GM19351 (cell line): ENCODE results near the gene C10orf67.
"Not testable (repeated sequence)": the region's sequence is repeated elsewhere in the genome, so short reads cannot be mapped to it uniquely, and the experiment has no call there.

Experiments
- ATAC-seq: cut with Tn5 transposase; IDR thresholded peaks from one replicate; pipeline ENCODE4 v1.9.1; 2021; ENCODE audit warnings: mild to moderate bottlenecking, moderate library complexity; ENCODE audit not compliant: unreplicated experiment

The C10orf67 gene

DNA sequence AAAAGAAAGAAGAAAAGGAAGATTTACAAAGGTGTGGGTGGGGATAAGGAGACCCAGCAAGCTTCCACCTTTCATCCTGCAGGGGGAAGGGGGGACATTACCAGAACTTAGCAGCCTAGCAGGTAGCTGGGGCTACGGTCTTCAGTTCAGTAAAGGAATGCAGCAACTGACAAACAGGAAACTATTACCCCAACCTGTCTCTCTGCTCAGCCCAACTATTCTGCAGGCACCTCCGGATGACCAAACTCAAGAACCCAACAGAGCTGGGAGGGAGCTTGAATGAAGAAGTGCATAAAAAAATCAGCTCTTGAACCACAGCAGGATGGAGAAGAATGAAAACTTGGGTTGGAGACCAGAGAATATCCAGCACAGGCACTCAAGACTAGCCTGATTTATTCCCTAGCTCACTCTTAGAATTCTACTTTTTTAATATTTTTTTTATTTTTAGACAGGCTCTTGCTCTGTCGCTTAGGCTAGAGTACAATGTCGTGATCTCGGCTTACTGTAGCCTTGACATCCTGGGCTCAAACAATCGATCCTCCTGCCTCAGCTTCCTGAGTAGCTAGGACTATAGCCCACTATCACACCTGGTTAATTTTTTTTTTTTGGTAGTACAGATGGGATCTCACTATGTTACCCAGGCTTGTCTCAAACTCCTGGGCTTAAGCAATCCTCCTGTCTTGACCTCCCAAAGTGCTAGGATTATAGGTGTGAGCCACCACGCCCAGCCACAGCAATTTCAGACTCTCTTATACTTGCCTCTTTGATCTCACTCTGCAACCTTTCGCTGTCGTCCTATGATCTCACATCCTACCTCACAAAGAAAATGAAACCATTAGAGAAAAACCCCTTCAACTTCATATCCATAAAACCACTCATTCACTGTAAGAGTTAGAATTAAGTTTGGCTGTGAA is 18.5 kb upstream of the C10orf67 start:
- peak; percentile 53 for ATAC-seq

DNA sequence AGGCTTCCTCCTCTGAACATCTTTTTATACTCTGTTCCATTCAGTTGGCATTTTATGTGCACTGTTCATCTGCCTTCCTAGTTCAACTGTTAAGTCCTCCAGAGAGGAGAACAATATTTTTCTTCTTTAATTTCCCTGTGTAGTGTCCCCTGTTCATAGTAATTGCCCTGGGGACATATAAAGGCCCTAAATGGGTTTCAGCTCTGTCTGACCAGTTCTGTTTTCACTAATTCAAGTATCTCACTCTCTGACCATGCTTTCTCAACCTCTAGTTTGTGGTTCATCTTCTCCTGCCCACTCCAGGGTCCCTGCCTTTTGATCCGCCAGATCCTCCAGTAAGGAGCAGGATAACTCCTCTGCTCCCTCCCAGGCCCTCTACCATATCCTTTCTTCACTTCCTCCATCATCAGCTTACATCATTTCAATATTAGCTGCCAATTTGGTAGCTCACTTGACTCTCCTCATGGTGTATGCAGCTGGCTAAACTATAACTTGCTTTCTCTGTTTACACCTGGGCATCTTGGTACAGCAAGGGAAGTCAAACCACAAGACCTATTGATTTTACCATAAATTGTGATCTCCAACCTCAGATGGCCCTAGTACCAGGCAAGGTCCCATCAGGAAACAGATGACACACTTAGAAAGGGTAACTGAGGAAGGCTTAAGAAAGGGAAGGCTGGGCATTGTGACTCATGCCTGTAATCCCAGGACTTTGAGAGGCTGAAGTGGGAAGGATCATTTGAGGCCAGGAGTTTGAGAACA is 17.7 kb upstream of the C10orf67 start:
- peak; percentile 44 for ATAC-seq

DNA sequence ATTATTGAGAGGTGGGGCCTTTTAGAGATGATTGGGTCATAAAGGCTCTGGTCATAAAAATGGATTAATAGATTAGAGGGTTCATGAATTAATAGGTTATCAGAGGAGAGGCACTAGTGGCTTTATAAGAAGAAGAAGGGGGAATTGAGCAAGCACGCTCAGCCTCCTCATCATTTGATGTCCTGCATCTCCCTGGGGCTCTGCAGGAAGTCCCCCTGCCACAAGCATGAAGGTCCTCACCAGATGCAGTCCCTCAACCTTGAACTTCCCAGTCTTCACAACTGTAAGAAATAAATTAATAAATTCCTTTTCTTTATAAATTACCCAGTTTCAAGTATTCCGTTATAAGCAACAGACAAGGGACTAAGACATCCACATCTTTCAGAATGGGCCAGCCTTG is 17.1 kb upstream of the C10orf67 start:
- ATAC-seq: no peak

DNA sequence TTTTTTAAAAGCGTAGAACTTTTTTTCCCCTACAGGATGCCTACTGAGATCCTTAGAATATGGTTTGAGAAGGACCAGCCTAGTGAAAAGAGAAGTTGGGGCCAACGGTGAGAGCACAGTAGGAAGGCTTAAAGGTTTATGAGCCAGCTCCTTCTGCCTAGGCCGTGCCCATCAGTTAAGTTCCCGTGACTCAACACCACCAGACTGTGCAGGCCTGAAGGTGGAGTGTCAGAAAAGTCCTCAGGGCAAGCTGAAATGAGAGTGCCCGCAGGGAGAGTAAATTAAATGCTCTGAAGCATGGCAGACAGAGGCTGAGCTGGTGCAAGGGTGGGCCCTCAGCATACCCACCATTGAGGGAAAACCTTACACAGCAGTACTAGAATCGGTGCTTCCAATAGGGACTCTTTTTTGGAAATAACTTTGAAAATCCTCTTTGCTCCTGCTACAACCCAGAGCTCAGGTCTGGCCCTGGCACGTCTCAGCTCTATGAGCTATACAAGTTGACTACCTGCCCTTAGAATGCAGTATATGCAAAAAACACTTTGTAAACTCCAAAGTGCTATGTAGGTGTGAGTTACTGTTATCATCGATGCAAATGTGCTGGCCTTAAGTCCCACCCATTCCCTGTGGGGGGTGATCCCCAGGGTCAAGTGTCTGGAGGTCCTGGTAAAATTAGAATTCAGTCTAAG is 15.2 kb upstream of the C10orf67 start:
- no peak for ATAC-seq

DNA sequence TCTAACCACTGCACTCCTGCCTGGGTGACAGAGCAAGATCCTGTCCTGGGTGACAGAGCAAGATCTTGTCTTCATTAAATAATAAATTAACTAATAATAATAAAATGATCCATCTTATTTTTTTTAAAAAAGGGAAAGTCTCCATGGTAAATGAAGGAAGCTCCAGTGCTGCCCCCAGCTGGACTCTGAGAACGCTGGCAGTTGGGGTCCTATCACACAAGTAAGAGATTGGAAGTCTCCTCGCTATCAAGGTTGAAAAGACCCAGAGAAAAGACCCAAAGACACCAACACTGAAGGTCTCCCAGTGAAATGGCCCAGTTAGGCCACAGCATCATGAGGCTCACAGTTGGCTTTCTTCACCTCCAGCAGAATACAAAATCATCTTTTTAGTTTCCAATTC is 13.8 kb upstream of the C10orf67 start:
- no peak for ATAC-seq

DNA sequence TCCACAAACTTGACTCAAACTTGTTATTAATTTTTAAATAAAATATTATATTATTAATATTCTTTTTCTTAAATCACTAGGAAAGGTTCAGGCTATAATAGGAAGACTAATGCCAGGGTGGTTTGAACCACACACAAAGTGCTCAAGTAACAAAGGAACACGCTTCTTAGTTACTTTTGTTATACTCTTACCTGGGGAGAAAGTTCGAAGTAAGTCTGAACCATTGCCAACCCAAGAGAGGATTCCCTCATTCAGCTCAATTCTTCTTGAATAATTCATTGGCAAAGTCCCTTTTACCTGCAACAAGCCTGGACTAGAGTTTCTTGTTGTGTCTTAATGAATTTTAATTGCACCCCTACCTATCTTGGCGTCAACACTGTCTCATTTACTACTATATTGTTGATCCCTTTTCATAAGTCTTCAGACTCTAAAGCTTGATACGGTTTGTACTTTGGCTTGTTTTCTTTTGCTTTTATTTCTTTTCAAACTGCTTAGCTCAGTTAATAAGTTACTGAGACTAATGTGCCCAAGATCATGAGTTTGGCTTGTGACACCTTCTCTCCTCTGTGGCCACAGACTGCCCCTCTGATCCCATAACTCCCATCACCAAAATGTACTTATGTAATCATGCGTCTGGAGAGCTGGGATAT is 10.2 kb upstream of the C10orf67 start:
- ATAC-seq: no peak

DNA sequence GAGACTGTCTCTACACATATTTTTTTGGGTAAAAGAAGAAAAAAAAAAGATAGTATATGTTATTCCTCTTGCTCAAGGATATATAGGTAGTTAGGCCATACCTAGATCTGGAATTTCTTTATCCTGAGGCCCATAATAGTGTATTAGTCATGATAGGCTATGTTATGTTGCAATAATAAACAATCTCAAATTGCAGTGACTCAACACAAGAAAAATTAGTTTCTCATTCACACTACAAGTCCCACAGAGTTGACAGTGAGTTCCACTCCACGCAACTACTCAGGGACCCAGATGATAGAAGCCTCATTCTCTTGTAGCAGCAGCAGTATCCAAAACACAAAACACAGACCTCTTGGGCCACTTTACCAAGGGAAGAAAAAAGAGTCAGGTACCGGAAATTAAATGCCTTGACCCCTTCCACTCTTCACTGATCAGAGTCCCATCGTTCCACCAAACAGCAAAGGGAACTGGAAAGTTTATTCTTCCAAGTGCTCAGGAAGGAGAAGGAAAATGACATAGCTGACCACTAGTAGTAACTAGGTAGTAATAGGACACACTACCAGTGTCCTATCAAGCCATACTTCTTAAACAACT is 7.4 kb upstream of the C10orf67 start:
- no peak for ATAC-seq

DNA sequence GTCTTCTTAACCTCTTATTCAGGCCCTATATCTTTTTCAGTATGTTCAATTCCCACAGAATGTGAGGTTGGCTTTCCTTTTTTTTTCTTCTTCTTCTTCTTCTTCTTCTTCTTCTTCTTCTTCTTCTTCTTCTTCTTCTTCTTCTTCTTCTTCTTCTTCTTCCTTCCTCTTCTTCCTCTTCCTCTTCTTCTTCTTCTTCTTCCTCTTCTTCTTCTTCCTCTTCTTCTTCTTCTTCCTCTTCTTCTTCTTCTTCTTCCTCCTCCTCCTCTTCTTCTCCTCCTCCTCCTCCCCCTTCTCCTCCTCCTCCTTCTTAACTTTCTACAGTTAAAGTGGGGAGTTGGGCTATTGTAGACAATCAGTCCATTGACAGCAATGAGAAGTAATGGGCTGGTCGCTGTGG is 6.1 kb upstream of the C10orf67 start:
- not testable (repeated sequence) for ATAC-seq

DNA sequence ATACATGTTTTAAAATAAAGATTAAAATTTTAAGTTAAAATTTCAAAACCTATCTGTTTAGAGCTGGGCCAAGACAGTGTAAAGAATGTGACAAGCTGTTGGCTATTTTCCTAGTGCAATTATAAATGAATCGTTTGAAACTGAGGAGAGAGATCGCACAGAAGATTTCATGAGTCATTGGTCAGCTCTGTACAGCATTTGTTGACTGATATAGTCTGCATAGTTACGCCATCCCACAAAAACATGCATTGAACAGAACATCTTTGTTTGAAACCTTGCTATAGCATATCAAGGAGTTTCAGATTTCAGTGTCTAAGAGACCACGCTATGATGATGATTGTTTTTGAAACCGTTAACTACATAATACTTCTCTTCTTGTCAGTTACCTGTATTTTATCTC is 1.3 kb upstream of the C10orf67 start:
- no peak for ATAC-seq

DNA sequence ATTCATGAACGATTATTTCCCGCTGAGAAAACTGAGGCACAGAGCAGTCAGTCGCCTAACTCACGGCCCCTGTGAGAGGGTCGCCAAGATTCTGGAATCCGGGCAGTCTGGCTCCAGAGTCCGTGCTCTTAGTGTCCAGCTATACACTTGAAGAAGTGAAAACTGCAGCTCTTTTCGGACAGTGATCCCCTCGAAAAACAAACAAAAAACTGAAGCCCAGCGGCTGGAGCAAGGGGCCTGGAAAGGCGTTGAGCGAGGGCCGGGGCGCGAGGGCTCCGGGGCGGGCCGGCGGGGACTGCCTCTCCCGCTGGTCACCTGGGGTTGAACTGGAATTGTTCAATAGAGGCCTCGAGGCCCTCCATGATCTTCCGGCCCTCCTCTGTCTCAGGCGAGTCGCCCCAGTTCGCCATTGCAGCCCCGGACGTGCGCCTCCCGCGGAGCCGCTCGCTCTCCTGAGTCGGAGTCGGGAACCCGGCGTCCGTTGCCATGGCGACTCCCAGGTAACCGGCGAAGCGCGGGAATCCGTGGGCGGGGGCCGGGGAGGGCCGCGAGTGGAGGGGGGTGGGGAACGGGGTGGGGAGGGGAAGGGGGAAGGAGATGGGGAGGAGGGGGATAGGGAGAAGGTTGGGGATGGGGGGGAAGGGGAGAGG is 881 bp downstream of the C10orf67 start:
- no peak for ATAC-seq

DNA sequence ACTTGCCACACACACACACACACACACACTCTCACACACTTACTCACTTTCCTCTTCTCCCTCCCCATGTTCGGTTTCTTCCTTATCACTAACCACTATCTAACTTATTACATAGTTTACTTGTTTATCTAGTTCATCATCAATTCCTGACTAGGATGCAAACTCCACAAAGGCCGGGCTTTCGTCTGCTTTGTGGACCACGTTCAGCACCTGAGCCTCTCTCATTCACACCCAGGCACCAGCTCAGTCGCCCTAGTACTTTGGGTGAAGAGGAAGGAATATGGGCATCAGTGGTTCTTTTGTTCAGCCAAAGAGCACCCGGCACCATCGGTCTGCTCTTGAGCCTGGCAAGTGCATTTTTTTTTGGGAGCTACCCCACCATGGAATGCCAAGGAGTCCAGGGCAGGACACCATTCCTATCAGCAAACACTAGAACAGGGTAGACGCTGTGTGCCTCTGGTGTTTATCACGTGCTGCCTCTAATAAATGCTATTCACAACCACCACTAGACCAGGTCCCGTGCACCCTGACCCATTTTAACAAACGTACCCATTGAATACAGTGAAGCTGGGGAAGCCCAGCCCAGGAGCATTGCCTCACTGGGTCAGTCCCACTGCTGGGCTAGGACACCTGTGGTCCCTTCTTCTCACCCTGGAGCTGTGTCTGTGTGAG is 2.2 kb downstream of the C10orf67 start:
- ATAC-seq: no peak

DNA sequence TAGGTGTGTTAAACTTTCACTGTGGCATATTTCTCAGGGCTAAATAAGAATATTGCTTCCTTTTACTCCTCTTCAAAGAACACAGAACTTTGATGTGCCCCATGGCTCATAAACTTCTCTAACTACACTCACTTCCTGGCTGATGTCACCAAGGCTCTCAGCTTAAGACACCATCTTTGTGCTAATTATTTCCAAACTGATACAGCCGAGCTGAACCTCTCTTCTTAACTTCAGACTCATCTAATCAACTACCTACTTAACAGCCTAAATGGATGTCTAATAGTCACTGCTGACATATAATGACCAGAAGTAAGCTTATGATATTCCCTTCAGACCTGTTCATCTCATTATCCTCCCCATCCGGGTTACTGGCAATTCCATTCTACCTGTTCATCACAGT is 3.6 kb downstream of the C10orf67 start:
- ATAC-seq: no peak

DNA sequence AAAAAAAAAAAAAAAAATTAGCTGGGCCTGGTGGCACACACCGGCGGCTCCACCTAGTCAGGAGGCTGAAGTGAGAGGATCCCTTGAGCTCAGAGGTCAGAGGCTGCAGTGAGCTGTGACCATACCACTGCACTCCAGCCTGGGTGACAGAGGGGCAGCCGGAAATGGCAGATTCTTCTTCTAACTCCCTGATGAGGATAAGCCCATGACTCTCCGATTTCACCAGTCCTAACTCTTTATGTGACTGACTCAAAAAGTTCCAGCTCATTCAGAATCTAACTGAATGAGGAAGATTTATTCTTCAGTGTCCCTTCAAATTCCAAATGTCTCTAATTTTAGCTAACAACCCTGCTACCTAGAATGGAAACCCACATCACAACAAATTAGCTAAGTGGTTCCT is 4.2 kb downstream of the C10orf67 start:
- no peak for ATAC-seq

DNA sequence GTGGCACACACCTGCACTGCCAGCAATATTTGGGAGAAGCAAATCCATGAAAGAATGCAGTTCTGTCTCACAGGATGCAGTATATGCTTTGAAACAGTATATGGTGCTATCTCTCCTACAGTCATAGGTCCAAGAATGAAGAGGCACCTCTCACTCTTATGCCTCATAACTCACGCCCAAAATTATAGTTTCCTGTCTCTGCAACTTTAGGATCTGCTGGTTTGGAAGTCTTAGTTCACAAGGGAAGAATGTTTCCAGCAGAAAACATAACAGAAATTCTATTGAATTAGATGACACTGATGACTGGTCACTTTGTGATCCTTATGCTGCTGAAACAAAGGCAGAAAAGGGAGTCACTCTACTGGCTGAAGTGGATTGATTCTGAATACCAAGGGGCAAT is 5.7 kb downstream of the C10orf67 start:
- no peak for ATAC-seq

DNA sequence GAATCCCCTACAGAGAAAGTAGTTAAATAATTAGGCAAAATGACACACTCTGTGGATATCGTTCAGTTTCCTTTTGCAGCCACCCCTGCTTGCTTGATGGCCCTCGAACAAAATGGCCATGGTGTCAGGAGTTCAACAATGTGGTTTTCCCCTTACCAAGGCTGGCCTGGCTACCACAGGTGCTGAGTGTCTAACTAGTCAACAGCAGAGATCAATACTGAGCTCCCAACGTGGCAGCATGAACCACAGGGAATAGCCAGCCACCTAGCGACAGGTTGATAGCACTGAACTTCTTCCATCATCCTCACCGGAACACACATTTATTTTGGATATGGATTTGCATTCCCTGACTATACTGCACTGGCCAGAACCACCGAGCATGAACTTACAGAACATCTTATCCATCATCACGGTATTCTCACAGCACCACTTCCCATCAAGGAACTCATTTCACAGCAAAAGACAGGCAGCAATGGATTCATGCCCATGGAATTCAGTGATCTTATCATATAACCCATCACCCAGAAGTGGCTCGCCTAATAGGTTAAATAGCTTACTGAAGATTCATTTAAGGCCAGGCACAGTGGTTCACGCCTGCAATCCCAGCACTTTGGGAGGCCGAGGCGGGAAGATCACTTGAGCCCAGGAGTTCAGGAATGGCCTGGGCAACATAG is 6.3 kb downstream of the C10orf67 start:
- no peak for ATAC-seq

DNA sequence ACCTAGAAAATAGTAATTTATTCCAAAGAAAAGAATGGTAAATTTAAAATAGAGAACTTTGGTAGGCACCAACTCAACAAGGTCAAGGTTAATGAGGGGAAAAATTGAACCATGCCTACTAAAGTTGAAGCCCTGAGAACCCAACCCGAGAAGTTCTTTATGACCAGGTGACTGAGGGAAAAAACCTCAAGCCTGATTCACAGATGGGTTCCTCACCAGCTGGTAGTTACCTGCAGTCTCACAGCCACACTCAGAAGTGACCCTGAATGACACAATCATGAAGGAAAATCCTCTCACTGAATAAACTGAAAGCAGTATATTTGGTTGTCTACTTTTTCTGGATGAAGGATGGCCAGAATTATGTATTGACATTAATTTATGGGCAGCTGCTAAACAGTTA is 7.0 kb downstream of the C10orf67 start:
- ATAC-seq: no peak

DNA sequence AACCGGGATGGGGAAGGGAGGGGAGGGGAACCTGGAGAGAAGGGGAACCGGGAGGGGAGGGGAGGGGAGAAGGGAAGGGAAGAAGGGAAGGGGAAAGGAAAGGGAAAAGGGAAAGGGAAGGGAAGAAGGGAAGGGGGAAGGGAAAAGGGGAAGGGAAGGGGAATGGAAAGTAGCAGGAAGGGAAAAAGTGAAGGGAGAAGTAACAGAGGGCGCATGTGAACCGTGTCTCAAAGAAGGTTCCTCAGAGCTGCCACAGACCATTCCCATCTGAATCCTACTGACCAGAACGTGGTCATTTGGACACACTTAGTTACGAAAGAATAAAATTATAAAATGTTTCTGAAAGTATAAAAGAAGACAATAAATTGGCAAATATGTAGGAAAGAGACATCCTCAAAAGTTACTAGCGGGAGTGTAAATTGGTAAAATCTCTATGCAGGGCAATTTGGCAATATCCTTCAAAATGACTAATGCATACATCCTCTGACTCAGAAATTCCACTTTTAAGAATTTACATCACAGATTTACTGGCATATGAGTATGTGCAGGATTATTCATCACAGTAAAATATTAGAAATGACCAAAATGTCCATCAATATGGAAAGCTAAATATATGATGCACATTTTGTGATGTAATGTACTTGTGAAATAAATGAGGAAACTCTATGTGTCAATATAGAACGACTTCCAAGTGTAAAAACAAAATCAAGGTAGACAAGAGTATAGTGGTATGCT is 12.9 kb downstream of the C10orf67 start:
- ATAC-seq: no peak

DNA sequence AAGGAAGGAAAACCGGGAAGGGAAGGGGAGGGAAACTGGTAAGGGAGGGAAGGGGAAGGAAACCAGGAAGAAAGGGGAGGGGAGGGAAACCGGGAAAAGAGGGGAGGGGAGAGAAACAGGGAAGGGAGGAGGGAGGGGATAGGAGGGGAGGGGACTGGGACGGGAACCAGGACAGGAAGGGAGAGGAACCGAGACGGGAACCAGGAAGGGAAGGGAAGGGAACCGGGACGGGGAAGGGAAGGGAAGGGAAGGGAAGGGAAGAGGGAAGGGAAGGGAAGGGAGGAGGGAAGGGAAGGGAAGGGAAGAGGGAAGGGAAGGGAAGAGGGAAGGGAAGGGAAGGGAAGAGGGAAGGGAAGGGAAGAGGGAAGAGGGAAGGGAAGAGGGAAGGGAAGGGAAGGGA is 13.6 kb downstream of the C10orf67 start:
- no peak for ATAC-seq
